Uterus (tissue), 2 donors: ENCODE measurements around the gene DDX20.

Experiments
- POLR2A ChIP-seq, 2 donors: fragments of 450-650 bp; IDR thresholded peaks; one replicate each; pipeline ENCODE4 v1.6.1; 2016; ENCODE audit warnings: antibody characterized with exemption in 2 of 2, mild to moderate bottlenecking in 1 of 2, moderate library complexity in 1 of 2
- TF ChIP-seq, protein P1 (sequence below), 4 experiments: fragments of 200-600 bp in 2 of 4; fragments of 450-650 bp in 2 of 4; sonication (generic) in 2 of 4; IDR thresholded peaks; one replicate each; pipeline ENCODE4 v1.5.1; 2016 to 2019; ENCODE audit warnings: antibody characterized with exemption in 4 of 4, mild to moderate bottlenecking in 2 of 4, moderate library complexity in 1 of 4

DNA sequence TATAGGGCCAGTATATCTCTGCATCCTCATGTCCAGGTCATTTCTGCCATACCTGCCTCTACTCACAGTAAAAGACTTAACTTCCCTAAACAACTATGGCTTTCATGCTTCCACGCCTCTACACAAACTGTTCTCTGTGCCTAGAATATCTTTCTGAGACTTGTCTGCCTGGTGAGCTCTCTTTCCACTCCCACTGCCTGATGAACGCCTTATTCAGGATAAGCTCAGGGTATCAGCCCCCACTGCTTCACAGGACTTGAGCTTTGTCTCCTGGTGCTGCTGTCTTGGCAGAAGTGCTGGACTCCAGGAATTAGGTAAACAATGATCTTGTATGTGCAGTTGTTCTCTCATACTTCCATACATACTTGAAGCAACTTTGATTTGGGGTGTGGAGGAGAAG, 4.8 kb upstream of the DDX20 start:
- TF ChIP-seq, protein P1, sequence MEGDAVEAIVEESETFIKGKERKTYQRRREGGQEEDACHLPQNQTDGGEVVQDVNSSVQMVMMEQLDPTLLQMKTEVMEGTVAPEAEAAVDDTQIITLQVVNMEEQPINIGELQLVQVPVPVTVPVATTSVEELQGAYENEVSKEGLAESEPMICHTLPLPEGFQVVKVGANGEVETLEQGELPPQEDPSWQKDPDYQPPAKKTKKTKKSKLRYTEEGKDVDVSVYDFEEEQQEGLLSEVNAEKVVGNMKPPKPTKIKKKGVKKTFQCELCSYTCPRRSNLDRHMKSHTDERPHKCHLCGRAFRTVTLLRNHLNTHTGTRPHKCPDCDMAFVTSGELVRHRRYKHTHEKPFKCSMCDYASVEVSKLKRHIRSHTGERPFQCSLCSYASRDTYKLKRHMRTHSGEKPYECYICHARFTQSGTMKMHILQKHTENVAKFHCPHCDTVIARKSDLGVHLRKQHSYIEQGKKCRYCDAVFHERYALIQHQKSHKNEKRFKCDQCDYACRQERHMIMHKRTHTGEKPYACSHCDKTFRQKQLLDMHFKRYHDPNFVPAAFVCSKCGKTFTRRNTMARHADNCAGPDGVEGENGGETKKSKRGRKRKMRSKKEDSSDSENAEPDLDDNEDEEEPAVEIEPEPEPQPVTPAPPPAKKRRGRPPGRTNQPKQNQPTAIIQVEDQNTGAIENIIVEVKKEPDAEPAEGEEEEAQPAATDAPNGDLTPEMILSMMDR (IDR thresholded peaks at IDR 0.05): no peak
- TF ChIP-seq POLR2A (IDR thresholded peaks at IDR 0.05): no peak
